Measurements from ENCODE around the gene GRK5. TPM values are rescaled to one million over a fixed set of nuclear protein-coding genes. Genes with fewer than 3 reads are reported as not detected.
"Not testable (repeated sequence)": the region's sequence is repeated elsewhere in the genome, so short reads cannot be mapped to it uniquely, and the experiment has no call there.

Gene GRK5
- total RNA-seq, 1 experiment from 2014 or later = 4.8 TPM

DNA sequence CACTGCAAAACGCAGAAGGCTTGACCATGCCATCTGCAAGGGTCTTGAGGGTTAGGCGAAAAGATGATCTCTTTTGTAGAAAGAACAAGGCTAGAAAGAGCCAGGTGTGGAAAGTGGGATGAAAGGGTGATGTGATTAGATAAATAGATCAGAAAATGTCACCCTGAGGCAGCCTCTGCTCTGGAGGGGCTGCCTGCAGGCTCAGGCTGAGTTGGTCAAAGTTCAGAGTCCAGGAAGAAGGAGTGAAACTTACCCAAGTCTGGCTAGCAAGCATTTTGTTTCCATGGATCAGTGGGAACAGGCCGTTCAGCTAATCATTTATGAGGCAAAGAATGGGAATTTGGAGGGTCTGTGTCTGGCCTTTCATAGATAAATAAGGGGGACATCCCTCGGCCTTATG, 255.4 kb downstream of the GRK5 start:
- in situ Hi-C loops (cut with HindIII; ENCODE audit: low pct_unique_long_range_greater_than_20kb, low sequenced_read_pairs) = no loop called here
- DNase-seq (ENCODE audit: low read depth, low spot score) = no peak

- DNase-seq (ENCODE audit: low read depth, low spot score); in situ Hi-C loops (cut with HindIII; ENCODE audit: low pct_unique_long_range_greater_than_20kb, low sequenced_read_pairs): not testable (repeated sequence)
These were observed 255.8 kb downstream of the GRK5 start for GRCh38 chr10:119463195-119463594.

DNA sequence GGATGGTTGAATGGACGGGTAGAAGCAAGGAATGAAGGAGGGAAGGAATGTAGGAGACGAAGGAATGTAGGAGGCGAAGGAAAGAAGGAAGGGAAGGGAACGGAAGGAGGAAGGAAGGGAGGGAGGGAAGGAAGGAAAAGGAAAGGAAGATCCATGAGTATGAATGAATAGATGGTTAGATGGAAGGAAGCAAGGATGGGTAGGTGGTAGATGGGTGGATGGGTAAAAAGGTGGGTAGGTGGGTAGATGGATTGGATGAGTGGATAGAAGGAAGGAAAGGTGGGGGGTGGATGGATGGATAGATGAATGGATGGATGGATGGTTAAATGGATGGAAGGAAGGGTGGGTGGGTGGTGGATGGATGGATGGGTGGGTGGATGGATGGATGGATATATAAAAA, 257.7 kb downstream of the GRK5 start:
- DNase-seq (ENCODE audit: low read depth, low spot score) = no peak
- in situ Hi-C loops (cut with HindIII; ENCODE audit: low pct_unique_long_range_greater_than_20kb, low sequenced_read_pairs) = no loop called here

DNA sequence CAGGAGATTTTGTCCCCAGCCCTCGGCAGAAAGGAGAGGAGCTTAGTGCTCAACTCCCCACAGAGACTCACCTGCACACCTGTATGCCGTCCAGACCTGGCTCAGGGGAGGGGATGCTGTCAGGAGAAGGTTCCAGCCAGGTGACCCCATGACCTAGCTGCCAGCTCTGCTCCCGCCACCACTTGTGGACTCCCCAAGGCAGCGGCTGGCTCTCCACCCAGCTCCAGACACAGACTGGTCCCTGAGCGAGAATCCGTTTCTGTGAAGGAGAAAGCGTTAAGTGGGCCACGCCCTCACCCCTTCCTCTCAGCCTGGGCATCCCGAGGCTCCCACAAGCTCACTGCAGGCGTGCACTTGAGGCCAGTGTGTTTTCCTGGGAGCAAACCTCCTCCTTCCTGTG, 258.7 kb downstream of the GRK5 start:
- DNase-seq (ENCODE audit: low read depth, low spot score) = no peak
- in situ Hi-C loops (cut with HindIII; ENCODE audit: low pct_unique_long_range_greater_than_20kb, low sequenced_read_pairs) = no loop called here

- in situ Hi-C loops (cut with HindIII; ENCODE audit: low pct_unique_long_range_greater_than_20kb, low sequenced_read_pairs) = no loop called here
- DNase-seq (ENCODE audit: low read depth, low spot score) = no peak
These were observed 259.3 kb downstream of the GRK5 start for GRCh38 chr10:119466655-119467054.

GRCh38 chr10:119468542-119469324, 261.4 kb downstream of the GRK5 start:
- in situ Hi-C loops (cut with HindIII; ENCODE audit: low pct_unique_long_range_greater_than_20kb, low sequenced_read_pairs) = no loop called here

DNA sequence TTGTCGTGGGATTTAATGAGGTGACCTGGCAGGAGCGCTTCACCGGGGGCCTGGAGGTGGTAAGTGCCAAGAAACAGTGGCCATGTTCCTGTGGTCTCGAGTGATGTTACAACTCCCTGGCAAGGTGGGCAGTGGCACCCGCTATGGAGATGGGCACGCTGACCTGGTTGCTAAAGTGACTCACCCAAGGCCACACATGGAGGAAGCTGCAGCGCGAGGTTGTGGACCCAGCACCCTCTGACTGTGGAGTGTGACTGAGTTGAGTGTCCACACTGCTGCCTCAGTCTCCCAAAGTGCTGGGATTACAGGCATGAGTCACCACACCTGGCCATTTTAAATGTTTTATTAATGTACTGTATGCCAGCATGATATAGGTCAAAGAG, 261.9 kb downstream of the GRK5 start:
- no peak for DNase-seq (ENCODE audit: low read depth, low spot score)
- in situ Hi-C loops (cut with HindIII; ENCODE audit: low pct_unique_long_range_greater_than_20kb, low sequenced_read_pairs) = no loop called here

More at GRCh38 chr10:119468542-119469324, 261.4 kb downstream of the GRK5 start:
- peak; percentile 12 for DNase-seq (ENCODE audit: low read depth, low spot score)

DNA sequence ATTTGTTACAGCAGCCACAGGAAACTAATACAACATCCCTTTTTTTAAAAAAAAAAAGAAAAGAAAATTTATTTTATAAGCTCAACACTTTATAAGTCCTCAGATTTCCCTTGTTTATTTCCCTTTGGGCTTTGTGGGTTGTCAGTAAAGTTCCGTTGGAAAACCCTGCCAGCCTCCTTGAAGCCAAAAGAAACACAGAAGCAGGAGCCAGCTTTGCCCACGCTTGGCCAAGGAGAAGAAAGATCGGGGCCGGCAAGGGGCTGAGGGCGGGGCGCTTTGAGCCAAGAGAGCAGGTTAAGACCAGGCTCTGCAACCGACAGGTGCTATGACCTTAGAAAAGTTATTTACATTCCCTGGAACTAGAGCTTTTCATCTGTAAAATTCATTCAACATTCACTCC, 262.5 kb downstream of the GRK5 start:
- DNase-seq (ENCODE audit: low read depth, low spot score) = no peak
- in situ Hi-C loops (cut with HindIII; ENCODE audit: low pct_unique_long_range_greater_than_20kb, low sequenced_read_pairs) = no loop called here

DNA sequence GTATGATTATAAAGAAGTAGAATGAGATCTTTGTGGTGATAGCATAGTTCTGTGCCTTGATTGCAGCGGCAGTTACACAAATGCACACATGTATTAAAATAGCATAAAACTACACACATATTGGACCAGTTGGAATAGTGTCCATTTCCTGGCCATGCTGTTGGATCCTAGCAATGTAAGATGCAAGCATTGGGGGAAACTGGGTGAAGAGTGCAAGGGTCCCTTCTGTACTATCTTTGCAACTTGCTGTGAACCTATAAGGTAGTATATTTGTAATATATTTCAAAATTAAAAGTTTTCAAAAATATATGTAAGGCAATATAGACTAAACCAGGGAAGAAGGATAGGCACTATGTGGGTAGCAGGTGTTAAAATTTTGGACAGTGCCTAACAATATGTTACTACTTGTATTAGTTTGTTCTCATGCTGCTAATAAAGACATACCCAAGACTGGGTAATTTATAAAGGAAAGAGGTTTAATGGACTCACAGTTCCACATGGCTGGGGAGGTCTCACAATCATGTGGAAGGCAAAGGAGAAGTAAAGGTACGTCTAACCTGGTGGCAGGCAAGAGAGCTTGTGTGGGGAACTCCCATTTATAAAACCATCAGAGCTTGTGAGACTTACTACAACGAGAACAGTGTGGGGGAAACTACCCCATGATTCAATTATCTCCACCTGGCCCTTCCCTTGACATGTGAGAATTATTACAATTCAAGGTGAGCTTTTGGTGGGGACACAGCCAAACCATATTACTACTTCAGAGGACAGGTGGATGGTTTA, 263.7 kb downstream of the GRK5 start:
- in situ Hi-C loops (cut with HindIII; ENCODE audit: low pct_unique_long_range_greater_than_20kb, low sequenced_read_pairs) = no loop called here
- no peak for DNase-seq (ENCODE audit: low read depth, low spot score)

GRCh38 chr10:119473771-119474170, 266.4 kb downstream of the GRK5 start:
- in situ Hi-C loops (cut with HindIII; ENCODE audit: low pct_unique_long_range_greater_than_20kb, low sequenced_read_pairs) = no loop called here
- no peak for DNase-seq (ENCODE audit: low read depth, low spot score)

DNA sequence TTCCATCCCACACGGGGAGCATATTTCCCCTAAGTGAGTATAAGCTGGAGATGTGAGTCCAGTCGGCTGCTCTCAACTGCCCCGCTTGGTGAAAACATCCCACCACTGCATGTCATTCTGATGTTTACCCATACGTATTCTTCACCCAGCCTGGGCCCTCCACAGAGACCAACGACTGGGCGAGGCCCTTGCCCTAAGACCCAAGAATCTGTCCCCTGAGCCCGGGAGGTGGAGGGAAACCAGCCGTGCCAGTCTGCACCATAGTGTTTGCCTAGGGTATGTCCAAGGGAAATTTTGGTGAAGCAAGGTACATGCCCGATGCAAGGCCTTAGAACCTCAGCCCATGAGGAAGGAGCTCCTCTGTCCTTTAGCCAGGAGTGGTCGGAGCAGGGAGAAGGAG, 267.2 kb downstream of the GRK5 start:
- DNase-seq (ENCODE audit: low read depth, low spot score) = no peak
- in situ Hi-C loops (cut with HindIII; ENCODE audit: low pct_unique_long_range_greater_than_20kb, low sequenced_read_pairs) = no loop called here

- DNase-seq (ENCODE audit: low read depth, low spot score) = no peak
- in situ Hi-C loops (cut with HindIII; ENCODE audit: low pct_unique_long_range_greater_than_20kb, low sequenced_read_pairs) = no loop called here
These were observed 270.1 kb downstream of the GRK5 start for GRCh38 chr10:119477444-119477843.

- DNase-seq (ENCODE audit: low read depth, low spot score) = no peak
- in situ Hi-C loops (cut with HindIII; ENCODE audit: low pct_unique_long_range_greater_than_20kb, low sequenced_read_pairs) = no loop called here
These were observed 270.9 kb downstream of the GRK5 start for GRCh38 chr10:119478111-119478802.

DNA sequence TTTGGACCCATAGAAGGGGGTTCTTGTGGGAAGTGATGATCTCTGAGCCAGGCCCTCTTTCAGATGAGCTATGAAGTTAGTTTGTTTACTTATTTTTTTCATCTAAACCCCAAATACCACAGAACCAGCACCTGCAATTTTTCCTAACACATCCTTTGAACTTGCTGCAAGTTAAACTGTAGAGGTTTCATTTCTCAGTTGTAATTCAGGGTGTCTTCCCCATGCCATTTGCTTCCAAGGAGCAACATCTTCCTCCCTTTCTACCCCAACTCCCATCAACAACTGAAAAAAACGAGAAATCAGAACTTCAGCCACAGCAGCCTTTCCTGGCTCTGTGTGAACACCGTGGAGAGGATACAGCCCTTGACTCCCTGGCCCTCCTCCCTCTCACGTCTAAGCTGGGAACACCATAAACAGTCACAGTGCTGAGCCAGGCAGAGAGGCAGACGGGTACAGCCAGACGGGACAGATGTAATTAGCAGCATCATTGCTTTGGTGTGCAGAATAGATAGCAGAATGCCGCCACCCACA, 271.5 kb downstream of the GRK5 start:
- in situ Hi-C loops (cut with HindIII; ENCODE audit: low pct_unique_long_range_greater_than_20kb, low sequenced_read_pairs) = no loop called here
- DNase-seq (ENCODE audit: low read depth, low spot score) = no peak

DNA sequence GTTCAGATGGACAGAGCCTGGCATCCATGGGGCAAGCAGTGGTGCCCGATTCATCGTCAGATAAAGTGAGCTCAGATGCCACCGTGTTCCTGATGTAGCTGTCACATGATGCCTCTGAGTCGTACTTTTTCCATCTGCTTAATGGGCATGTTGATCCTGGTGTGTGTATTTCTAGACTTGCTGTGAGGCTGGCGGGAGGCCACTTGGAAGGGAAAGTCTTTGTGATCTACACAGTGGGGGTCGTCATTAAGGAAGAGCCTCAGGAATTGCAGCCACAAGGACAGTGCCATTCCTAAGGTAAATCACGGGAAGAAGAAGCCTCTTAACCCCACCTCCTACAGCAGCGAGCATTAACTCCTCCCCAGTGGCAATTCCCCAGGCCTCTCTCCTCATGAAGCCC, 272.2 kb downstream of the GRK5 start:
- in situ Hi-C loops (cut with HindIII; ENCODE audit: low pct_unique_long_range_greater_than_20kb, low sequenced_read_pairs) = no loop called here
- DNase-seq (ENCODE audit: low read depth, low spot score) = no peak

GRCh38 chr10:119480667-119481066, 273.3 kb downstream of the GRK5 start:
- in situ Hi-C loops (cut with HindIII; ENCODE audit: low pct_unique_long_range_greater_than_20kb, low sequenced_read_pairs) = no loop called here

GRCh38 chr10:119481781-119482426, 274.5 kb downstream of the GRK5 start:
- in situ Hi-C loops (cut with HindIII; ENCODE audit: low pct_unique_long_range_greater_than_20kb, low sequenced_read_pairs) = no loop called here
- DNase-seq (ENCODE audit: low read depth, low spot score) = no peak

More at GRCh38 chr10:119480667-119481066, 273.3 kb downstream of the GRK5 start:
- no peak for DNase-seq (ENCODE audit: low read depth, low spot score)

DNA sequence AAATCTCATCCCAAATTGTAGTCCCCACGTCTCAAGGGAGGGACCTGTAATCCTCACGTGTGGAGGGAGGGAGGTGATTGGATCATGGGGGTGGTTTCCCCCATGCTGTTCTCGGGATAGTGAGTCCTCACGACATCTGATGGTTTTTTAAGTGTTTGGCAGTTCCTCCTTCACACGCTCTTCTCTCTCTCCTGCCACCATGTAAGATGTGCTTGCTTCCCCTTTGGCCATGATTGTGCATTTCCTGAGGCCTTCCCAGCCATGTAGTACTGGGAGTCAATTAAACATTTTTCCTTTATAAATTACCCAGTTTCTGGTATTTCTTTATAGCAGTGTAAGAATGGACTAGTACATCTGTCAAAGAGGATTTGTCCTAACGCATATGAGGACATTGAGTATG, 275.6 kb downstream of the GRK5 start:
- in situ Hi-C loops (cut with HindIII; ENCODE audit: low pct_unique_long_range_greater_than_20kb, low sequenced_read_pairs) = no loop called here
- DNase-seq (ENCODE audit: low read depth, low spot score) = no peak

All from SK-MEL-5 (cell line).